Measurements from ENCODE around the gene MLLT1.

- no peak for TF ChIP-seq CTCF (IDR thresholded peaks at IDR 0.05)
- no peak for TF ChIP-seq POLR2A (IDR thresholded peaks at IDR 0.05)
These were observed 7.4 kb downstream of the MLLT1 start for GRCh38 chr19:6272411-6272791.
